OCI-M1 (cell line): ENCODE data around the gene DIAPH1.

Experiments
- DNase-seq: peaks from one replicate; lab custom pipeline; 2025; lab: John Stamatoyannopoulos, UW

Gene DIAPH1

DNA sequence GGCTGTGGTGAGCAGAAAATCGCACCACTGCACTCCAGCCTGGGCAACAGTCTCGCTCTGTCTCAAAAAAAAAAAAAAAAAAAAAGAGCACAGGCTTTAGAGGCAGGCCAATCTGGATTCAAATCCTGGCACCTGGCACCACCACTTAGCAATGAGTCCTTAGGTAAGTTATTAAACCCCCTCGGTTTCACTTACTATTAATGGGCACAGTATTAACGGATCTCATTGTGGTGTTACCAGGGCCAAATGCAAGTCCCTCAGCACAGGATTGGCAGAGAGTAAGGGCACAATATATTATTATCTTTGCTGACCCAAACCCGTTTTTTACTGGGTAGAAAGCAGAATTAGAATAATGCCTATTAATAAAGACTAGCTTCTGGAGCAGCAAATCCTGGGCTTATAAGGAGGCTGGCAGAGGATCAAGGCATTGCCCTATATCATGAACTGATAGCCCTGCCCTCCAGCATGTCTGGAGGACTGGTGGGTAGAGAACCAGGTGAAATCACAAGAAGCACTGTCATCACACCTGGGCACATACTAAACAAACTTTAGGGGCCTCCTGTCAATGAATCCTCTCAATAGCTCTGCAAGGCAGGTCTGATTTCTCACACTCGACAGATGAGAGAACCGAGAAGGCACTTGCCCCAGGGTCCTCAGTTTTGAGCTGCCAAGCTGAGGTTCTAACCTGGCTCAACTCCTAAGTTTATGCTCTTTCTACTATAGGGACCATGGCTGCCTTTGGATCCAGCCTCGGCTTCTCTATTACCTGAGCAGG lies 112.2 kb downstream of the DIAPH1 start:
- DNase-seq, result no peak

DNA sequence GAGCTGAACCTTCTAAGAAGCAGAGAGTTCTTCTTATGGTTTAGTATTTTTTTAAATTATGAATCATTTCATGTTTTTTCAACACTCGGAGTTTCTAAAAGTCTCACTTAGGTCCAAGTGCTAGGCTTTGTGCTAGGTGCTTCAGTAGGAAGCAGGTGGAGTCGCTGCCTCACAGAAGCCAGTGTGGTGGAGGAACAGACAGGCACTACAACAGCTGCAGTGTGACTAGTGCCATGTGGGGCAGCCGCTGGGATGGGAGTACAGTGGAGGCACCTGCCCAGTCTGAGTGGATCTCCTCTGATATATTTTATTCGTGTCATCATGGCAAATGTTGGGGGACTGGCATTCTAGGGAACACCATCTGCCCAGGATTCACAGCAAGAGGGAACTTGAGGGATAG lies 114.6 kb downstream of the DIAPH1 start:
- DNase-seq, result no peak

DNA sequence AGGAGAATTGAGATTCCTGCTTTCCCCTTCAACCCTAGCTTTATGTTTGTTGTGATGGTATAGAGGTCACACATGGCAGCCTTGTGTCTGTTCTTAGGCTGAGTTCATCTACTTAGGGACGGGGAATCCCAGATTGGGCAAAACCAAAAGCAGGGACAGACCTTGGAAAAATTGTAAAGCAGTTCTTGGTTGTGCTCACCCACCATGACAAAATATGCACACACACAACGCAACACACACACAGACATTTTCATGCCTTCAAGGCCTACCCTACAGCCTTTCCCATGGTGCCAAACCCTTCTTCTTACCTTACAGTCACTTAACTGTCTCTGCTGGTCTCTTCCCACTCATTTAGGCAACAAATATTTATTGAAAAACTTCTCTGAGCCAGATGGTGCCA lies 115.1 kb downstream of the DIAPH1 start:
- no peak for DNase-seq

DNA sequence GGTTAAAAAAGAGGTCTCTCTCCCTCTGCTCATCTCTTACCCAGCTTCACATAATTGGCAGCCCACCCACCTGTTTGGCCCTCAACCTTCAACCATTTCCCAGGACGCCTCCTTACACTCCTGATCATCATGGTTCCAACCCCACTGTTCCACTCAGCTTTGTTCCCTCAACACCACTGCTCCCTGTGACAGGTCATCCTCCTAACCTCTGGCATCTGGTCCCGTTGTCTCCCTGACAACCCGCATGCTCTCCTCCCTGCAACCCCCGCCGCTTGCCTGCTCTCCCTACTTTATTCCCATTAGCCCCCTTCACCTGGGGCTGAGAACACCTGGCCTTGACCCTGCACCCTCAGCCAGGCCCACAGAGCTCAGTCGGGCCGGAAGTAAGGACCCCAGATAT lies 117.0 kb downstream of the DIAPH1 start:
- DNase-seq, result no peak

DNA sequence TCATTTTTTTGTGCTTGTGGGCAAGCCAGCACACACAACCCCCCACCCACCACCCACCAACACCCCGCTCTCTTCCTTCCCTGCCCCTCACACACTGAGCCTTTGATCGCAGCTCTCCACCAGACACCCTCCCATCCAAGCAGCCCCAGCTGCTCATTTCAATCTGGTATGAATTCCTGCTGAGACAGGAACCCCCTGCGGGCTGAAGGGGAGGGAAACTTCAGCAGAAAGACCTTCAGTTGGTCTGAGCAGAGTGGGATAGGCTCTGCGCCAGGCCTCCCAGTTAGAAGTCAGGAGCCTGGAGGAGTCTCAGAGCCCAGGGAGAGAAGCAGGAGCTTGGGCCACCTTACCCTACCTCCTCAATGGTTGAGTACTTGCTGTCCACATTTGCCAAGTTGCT lies 122.8 kb downstream of the DIAPH1 start:
- no peak for DNase-seq

DNA sequence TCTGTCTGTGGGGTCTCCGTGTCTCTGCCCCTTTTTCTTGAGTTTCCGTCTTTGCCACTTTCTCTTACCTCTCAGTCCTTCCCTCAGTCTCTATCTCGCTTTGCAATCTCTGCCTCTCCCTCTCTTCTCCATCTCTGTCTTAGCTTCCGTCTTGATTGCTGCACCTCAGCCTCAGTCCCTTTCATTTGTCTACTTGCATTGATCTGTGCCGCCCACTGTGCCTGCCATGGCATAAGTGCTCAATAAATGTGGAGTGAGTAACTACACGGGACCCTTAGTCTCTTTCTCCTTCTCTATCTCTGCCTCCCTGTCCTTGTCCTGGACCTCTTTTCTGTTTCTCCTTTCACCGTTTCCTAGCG lies 123.4 kb downstream of the DIAPH1 start:
- DNase-seq, result no peak

DNA sequence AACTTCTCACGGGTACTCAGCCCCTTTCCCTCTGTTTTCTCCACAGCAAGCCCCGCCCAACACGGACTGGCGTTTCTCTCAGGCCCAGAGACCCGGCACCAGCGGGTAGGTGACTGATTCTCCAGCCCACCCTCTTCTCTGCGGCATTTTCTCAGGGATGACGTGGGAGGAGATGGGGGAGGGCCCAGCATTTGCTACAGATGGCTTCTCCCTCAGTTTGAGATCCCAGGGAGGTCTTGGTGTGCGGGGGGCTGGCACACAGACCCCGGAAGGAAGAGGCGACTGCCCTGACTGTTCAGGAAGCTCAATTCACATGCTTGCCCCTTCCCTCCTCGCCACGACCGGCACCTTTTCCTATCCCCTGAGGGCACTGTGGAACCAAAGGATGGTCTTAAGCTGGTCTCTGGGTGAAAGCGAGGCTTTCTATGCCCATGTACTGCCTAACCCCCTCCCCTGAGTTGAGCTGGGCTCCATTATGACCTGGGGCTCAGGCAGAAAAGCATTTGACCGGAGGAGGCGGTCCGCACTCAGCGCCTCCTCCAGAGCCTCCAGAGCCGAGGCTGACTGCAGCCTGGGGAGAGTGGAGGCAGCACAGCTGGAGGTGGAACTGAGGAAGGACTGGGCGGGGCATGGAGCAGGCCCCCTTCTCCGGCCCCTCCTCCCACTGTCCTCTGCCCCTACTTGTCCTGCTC lies 123.9 kb downstream of the DIAPH1 start:
- DNase-seq, result no peak

DNA sequence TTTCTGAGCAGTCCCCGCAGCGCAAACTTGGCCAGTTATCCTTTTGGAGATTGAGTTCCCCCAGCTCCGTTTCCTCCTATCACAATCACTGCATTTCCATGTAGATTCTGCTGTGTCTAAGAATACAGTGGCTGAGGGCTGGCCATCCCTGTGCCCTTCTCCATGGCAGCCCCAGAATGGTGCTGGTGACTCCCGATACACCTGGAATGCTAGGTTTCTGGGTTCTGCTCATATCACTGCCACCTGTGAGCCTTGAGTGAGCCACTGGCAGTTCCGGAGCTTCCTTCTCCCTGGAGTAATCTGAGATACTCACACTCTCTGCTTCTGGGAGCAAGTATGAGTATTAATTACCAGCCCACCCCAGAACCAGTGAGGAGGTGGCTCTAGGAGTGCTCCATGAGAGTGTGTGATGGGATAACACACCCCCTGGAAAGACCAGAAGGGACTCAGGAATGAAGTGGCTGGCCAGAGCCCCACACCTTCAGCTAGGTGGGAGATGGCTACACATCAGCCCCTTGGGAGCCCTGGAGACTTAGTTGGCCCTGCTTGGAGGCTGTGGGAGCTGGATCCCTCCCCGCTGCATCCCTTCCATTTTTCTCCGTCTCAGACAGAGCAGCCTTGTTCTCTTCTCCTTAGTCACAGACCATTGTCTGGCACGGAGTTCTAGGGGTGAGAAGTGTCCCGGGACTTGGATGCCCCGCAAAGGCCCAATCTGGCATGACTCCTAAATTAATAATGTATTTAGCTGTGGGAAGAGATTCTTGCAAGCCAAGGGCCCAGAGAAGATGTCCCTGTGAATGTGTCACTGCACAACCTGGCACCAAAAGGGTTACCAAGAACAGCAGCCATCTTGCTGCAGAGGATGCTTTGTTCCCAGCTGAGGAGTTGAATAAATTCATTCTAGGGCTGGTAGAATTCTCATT lies 125.0 kb downstream of the DIAPH1 start:
- DNase-seq, result no peak

DNA sequence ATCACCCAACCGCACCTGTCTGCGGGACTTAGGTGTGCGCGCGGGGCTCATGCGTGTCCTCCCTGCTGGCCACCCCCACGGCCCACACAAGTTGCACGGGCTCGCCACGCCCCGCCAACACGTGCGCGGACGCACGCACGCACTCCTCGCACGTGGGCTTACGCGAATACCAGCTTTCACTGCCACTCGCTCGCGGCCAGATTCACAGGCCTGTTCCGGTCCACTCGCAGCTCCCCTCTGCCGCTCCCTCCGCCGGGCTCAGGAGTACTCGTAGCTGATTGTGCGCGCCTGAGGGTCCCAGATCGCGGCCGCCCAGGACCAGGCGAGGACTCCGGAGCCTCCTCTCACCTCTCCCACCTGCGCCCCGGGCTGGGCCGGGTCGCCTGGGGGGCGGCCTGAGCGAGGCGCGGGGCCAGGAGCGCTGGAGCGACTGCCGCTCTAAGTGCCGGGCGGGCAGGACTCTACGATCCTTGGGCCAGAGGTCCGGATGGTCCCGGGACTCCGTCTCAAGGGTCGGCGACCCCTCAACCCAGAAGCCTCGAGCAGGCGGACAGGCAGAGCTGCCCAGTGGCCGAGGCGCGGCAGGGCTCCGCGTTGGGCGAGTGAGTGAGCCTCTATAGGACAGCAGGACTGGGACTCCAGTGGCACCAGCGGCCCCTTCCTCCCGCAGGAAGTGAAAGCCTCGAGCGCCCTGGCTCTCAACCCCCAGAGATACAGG lies 126.5 kb downstream of the DIAPH1 start:
- no peak for DNase-seq

DNA sequence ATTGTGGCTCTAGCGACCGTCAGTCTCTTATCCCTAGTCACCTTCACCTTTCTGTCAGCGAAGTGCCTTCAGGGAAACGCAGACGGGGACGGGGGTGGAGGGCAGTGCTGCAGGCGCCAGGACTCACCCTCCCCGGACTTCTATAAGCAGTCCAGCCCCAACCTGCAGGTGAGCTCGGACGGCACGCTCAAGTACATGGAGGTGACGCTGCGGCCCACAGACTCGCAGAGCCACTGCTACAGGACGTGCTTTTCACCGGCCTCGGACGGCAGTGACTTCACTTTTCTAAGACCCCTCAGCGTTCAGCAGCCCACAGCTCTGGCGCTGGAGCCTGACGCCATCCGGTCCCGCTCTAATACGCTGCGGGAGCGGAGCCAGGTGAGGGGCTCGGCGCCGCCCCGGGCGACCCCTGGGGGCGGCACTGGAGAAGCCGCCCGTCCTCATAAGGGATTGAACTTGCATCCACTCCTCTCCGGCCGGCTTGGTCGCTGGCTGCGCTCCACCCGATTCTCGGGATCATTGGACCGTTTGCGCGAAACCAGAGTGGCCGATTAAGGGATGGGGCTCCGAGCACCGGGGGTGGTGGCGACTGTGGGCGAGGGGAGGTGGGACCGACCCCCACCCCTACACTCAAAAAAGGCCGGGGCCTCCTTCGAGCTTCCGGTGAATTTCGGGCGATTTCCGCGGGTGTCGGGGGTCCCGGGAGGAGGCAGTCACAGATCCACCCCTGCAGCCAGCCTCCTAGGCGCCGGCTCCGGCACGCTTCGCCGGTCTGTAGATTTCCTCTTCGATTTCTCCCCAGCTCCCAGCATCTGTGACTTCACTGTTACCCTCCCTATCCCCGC lies 127.3 kb downstream of the DIAPH1 start:
- DNase-seq, result no peak

DNA sequence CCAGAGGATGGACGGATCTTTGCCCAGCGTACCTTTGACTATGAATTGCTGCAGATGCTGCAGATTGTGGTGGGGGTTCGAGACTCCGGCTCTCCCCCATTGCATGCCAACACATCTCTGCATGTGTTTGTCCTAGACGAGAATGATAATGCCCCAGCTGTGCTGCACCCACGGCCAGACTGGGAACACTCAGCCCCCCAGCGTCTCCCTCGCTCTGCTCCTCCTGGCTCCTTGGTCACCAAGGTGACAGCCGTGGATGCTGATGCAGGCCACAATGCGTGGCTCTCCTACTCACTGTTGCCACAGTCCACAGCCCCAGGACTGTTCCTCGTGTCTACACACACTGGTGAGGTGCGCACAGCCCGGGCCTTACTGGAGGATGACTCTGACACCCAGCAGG lies 128.0 kb downstream of the DIAPH1 start:
- no peak for DNase-seq

DNA sequence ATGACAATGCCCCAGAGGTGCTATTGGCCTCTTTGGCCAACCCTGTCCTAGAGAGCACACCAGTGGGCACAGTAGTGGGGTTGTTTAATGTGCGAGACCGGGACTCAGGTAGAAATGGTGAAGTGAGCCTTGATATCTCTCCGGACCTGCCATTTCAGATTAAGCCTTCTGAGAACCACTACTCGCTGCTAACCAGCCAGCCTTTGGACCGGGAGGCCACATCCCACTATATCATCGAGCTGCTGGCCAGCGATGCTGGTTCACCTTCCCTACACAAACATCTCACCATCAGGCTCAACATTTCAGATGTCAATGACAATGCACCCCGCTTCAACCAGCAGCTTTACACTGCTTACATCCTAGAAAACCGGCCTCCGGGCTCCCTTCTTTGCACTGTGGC lies 128.5 kb downstream of the DIAPH1 start:
- no peak for DNase-seq

DNA sequence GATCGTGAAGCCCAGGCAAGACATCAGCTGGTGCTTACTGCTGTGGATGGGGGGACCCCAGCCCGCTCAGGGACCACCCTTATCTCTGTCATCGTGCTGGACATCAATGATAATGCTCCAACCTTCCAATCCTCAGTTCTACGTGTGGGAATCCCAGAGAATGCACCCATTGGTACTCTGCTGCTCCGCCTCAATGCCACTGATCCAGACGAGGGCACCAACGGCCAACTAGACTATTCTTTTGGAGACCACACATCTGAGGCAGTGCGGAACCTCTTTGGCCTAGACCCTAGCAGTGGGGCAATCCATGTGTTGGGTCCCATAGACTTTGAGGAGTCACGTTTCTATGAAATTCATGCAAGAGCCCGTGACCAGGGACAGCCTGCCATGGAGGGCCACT lies 129.0 kb downstream of the DIAPH1 start:
- no peak for DNase-seq

DNA sequence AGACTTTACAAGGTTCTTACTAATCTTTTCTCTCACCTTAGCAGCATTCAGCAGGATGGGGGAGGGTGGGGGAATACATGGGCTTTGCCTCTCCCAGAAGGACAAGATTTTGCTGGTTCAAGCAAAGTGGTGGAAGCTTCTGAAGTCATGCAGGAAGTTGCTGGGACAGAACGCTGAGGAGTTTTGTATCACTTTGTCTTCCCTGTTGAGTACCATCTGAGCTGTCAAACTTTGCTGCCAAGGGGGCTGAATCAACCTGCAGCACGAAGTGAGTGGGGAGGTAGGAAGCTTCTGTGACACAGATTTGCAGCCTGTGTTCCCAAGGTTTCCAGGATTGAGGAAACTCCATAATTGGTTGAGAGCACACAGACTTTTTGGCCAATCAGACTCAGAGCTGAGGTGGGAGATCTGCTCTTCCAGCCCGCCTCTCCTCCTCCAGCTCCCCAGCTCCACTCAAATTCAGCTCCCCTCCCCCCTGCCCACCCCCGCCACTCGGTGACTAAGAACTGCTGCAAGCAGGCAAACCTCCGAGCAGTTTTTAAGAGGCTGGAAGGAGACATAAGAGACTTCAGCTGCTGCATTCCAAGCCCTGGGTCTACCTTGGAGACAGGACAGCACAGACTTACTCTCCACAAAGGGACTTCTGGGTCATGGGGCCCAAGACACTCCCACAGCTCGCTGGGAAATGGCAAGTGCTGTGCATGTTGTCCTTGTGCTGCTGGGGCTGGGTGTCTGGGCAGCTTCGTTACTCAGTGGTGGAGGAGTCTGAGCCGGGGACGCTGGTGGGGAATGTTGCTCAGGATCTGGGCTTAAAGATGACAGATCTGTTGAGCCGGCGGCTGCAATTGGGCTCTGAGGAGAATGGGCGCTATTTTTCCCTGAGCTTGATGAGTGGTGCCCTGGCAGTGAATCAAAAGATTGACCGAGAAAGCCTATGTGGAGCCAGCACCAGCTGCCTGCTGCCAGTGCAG lies 129.9 kb downstream of the DIAPH1 start, which contains the start of gene PCDHGC5:
Gene PCDHGC5 (plus strand): TSS at position 491 of the 971 bp plus-strand sequence. CDS start 160 bp downstream, at position 651.
- DNase-seq, result no peak

DNA sequence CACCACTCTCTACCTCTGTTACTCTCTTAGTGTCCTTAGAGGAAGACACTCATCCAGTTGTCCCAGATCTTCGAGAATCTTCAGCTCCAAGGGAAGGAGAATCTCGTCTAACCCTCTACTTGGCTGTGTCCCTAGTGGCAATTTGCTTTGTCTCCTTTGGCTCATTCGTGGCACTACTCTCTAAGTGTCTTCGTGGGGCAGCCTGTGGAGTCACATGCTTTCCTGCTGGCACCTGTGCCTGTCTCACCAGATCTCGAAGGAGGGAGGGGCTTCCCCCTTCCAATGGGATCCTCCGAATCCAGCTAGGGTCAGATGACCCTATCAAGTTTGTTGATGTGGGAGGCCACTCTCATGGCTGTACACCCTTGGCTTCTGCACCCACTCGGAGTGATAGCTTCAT lies 131.7 kb downstream of the DIAPH1 start:
- DNase-seq, result no peak

DNA sequence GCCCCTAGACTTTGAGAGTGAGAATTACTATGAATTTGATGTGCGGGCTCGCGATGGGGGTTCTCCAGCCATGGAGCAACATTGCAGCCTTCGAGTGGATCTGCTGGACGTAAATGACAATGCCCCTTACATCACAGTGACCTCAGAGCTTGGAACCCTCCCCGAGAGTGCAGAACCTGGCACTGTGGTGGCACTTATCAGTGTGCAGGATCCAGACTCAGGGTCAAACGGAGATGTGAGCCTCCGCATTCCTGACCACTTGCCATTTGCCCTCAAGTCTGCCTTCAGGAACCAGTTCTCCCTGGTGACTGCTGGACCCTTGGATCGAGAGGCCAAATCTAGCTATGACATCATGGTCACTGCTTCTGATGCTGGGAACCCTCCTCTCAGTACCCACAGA lies 132.7 kb downstream of the DIAPH1 start:
- DNase-seq, result no peak

DNA sequence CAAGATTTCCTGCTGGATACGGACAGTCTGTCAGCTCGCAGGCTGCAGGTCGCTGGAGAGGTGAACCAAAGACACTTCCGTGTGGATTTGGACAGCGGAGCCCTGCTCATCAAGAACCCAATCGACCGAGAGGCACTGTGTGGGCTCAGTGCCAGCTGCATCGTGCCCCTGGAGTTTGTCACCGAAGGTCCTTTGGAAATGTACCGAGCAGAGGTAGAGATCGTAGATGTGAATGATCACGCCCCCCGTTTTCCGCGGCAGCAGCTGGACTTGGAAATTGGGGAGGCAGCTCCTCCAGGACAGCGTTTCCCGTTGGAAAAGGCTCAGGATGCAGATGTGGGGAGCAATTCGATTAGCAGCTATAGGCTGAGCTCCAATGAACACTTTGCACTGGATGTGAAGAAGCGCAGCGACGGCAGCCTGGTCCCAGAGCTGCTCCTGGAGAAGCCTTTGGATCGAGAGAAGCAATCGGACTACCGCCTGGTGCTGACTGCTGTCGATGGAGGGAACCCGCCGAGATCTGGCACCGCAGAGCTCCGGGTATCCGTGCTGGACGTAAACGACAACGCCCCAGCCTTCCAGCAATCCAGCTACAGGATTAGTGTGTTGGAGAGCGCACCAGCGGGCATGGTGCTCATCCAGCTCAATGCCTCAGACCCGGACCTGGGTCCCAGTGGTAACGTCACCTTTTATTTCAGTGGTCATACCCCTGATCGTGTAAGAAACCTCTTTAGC lies 133.3 kb downstream of the DIAPH1 start:
- no peak for DNase-seq

DNA sequence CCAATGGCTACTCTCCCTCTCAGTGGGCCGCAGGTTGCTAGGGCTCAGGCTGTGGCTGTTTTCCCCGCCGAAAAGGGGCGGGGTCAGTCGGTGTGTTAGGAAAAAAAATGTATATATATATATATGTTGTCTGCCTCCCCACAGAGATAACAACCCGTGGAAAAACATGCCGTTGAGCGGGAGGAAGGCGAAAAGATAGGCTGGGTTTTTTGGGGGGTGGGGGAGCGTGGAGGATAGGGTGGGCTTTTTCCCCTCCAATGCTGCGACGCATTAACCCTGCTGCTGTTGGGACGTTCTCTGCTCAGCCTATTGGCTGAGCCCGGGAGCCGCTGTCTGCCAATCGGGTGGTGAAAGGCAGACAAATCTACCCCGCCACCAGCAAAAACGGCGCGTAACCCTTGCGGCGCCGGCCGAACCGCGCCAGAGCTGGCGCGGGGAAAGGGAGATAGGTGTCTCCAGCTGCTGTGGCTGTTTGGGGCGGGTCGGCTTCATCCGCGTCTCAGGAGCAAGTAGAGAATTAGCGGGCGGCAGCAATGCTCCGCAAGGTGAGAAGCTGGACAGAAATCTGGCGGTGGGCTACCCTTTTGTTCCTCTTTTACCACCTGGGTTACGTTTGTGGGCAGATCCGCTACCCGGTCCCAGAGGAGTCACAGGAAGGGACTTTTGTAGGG lies 134.0 kb downstream of the DIAPH1 start, which contains the start of gene PCDHGC4:
Gene PCDHGC4 (plus strand): TSS at position 390 of the 671 bp plus-strand sequence. CDS start 144 bp downstream, at position 534.
- no peak for DNase-seq

DNA sequence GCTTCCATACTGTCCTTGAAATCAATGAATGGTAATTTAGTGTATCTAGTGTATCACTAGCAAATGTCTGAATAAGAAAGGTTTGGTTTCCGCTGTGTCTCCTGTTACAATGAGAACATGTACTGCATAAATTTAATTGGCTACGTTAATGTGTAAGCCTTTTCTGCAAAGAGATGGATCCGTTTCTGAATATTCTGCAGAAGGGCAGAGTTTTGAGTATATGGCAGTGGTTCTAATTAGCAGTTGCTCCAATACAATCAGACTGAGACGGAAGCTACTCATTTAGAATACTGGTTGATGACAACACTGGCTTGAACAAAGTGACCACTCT lies 134.5 kb downstream of the DIAPH1 start:
- DNase-seq, result no peak
